HEK293T (cell line): ENCODE results near the gene TIGD7.

ENCODE experiments used
- BHLHE40 ChIP-seq: fragments of 450-650 bp; IDR thresholded peaks from 2 replicates; pipeline ENCODE4 v1.6.1; 2016; ENCODE audit warnings: mild to moderate bottlenecking, moderate library complexity, borderline replicate concordance
- NFRKB ChIP-seq: fragments of 450-650 bp; IDR thresholded peaks from 2 replicates; pipeline ENCODE4 v1.6.1; 2016; ENCODE audit warnings: mild to moderate bottlenecking, moderate library complexity
- SP1 ChIP-seq: fragments of 450-650 bp; IDR thresholded peaks from 2 replicates; pipeline ENCODE4 v1.6.1; 2017

- no peak for TF ChIP-seq BHLHE40
- no peak for TF ChIP-seq SP1
- no peak for TF ChIP-seq NFRKB
Measured at GRCh38 chr16:3282730-3283542, 22.3 kb downstream of the TIGD7 start, which contains the start of gene ZNF263.
